Measurements from ENCODE around the gene FILIP1. TPM values are rescaled to one million over a fixed set of nuclear protein-coding genes. Genes with fewer than 3 reads are reported as not detected.

Gene FILIP1
- polyA plus RNA-seq, 2 of the 4 experiments (the other 2 are of a cell fraction), result 2.3 to 15.6 TPM

DNA sequence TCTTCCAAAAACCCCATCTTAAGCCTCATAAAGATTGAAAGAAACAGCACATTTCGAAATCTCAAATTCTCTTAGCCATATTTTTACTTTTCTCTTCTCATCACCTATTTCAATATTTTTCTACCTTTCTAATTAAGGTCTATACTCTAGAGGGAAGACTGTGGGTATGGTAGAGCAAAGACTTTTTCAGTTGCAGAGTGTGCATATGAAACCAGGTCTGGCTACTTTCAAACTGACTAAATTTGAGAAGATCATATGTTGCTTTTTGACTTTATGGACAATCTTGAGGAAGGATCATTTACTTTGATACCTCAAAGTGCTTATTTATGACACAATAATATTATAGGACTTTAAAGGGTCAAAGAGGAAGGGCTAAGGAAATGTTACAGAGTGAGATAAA is 20.7 kb downstream of the FILIP1 start:
- no peak overlapping the region for H3K4me2 ChIP-seq
- no peak overlapping the region for H3K4me3 ChIP-seq
- no peak for TF ChIP-seq HDAC2 (IDR thresholded peaks at IDR 0.05)
- TF ChIP-seq, protein P1, sequence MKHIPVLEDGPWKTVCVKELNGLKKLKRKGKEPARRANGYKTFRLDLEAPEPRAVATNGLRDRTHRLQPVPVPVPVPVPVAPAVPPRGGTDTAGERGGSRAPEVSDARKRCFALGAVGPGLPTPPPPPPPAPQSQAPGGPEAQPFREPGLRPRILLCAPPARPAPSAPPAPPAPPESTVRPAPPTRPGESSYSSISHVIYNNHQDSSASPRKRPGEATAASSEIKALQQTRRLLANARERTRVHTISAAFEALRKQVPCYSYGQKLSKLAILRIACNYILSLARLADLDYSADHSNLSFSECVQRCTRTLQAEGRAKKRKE (CRISPR knock-in tag; IDR thresholded peaks at IDR 0.05; ENCODE audit: low read depth), result no peak
- no peak for TF ChIP-seq CBX2 (IDR thresholded peaks at IDR 0.05; ENCODE audit: borderline replicate concordance, low read depth)
- TF ChIP-seq RAD21 (conservative IDR thresholded peaks at IDR 0.05 in 1 of 2, IDR thresholded peaks at IDR 0.05 in 1 of 2), result no peak
- TF ChIP-seq, protein P2, sequence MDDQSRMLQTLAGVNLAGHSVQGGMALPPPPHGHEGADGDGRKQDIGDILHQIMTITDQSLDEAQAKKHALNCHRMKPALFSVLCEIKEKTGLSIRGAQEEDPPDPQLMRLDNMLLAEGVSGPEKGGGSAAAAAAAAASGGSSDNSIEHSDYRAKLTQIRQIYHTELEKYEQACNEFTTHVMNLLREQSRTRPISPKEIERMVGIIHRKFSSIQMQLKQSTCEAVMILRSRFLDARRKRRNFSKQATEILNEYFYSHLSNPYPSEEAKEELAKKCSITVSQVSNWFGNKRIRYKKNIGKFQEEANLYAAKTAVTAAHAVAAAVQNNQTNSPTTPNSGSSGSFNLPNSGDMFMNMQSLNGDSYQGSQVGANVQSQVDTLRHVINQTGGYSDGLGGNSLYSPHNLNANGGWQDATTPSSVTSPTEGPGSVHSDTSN (IDR thresholded peaks at IDR 0.05), result no peak
- H3K4me1 ChIP-seq, result no peaks in the 10 kb centered on the region
- ChIA-PET POLR2A (no interaction called here), CTCF (interaction anchor here (1.1 kb wide), 1 partner anchor 10 kb away, joined by 3 read pairs; no protein-coding TSS in a partner anchor)
- H3K9me3 ChIP-seq, result peaks cover 9% of the 10 kb centered on the region; the same call in 2 of the 3 replicates
- H3K27ac ChIP-seq, result no peak overlapping the region
- no peak for ATAC-seq
- no peak for DNase-seq (ENCODE audit: low read depth in 1 of 2, low spot score in 1 of 2)
- FAIRE-seq, result no peak
- 68% methylated on average over 1 of the region's 1 CpG for WGBS (ENCODE audit: missing lambda C conversion rate)

DNA sequence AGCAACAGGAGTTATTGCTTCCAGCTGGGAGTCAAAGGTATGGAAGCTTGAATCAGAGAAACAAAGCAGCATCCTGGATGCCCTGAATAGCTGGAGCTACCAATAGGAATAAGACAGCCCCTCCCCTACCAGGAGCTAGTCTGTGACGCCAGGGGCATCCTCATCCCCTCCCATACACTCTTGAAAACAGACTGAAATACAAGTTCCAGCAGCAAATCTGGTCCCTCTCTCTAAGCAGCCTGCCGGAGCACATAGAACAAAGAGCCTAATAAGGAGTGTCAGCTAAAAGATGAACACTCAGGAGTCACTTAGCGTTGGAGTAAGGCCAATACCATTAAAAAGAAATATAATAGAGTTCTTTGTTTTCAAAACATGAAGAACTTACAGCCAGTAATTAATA is 25.6 kb downstream of the FILIP1 start:
- Histone ChIP-seq H3K4me1 (no peaks in the 10 kb centered on the region), H3K9me3 (peaks cover 9% of the 10 kb centered on the region; the same call in 2 of the 3 replicates), H3K4me2 (no peak overlapping the region), H3K4me3 (no peak overlapping the region), H3K27ac (no peak overlapping the region)
- ATAC-seq (no peak), FAIRE-seq (no peak), DNase-seq (ENCODE audit: low read depth in 1 of 2, low spot score in 1 of 2) (no peak)
- TF ChIP-seq, protein P3, sequence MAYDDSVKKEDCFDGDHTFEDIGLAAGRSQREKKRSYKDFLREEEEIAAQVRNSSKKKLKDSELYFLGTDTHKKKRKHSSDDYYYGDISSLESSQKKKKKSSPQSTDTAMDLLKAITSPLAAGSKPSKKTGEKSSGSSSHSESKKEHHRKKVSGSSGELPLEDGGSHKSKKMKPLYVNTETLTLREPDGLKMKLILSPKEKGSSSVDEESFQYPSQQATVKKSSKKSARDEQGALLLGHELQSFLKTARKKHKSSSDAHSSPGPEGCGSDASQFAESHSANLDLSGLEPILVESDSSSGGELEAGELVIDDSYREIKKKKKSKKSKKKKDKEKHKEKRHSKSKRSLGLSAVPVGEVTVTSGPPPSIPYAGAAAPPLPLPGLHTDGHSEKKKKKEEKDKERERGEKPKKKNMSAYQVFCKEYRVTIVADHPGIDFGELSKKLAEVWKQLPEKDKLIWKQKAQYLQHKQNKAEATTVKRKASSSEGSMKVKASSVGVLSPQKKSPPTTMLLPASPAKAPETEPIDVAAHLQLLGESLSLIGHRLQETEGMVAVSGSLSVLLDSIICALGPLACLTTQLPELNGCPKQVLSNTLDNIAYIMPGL (CRISPR knock-in tag; IDR thresholded peaks at IDR 0.05; ENCODE audit: borderline replicate concordance), result no peak
- TF ChIP-seq EHF (CRISPR knock-in tag; IDR thresholded peaks at IDR 0.05) (no peak), FOSL2 (IDR thresholded peaks at IDR 0.05) (no peak), FOSL2 (CRISPR knock-in tag; IDR thresholded peaks at IDR 0.05) (no peak), ZC3H11A (IDR thresholded peaks at IDR 0.05) (no peak), NFE2L2 (conservative IDR thresholded peaks at IDR 0.05; ENCODE audit: low read length) (no peak), SREBF2 (IDR thresholded peaks at IDR 0.05) (no peak), JUNB (IDR thresholded peaks at IDR 0.05) (no peak), TFCP2L1 (CRISPR knock-in tag; IDR thresholded peaks at IDR 0.05) (no peak)
- TF ChIP-seq, protein P2 (IDR thresholded peaks at IDR 0.05), result no peak
- ChIA-PET POLR2A (no interaction called here), CTCF (interaction anchor here (1.2 kb wide), 1 partner anchor 16 kb away, joined by 3 read pairs; no protein-coding TSS in a partner anchor)
- WGBS (ENCODE audit: missing lambda C conversion rate), result 81% methylated on average over 3 of the region's 3 CpGs

DNA sequence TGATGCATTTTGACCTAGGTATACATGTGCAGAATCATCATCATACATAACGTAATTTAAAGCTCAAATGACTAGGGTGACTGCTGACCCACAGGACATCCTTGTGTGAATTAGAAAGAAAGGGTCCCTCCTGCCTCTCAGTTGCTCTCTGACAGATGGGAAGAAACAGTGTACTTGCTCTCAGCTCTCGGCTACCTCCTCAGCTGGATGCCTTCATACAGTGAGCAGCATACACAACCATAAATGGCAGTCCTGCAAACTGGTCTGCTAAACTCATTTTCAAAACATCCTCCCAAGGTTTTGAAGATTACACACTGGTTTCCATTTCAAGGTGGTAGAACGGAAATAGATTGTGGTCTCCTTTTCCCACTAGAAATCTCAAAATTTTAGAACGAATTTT is 26.3 kb downstream of the FILIP1 start:
- H3K4me2 ChIP-seq, result no peak overlapping the region
- TF ChIP-seq TP53 (CRISPR knock-in tag; IDR thresholded peaks at IDR 0.05) (no peak), KDM5A (IDR thresholded peaks at IDR 0.05) (no peak), RFX5 (IDR thresholded peaks at IDR 0.05) (no peak), EHF (CRISPR knock-in tag; IDR thresholded peaks at IDR 0.05) (no peak), ESRRA (IDR thresholded peaks at IDR 0.05; ENCODE audit: borderline replicate concordance, low read length) (no peak), MYC (IDR thresholded peaks at IDR 0.05; ENCODE audit: borderline replicate concordance, low read length) (no peak), ZNF302 (CRISPR knock-in tag; IDR thresholded peaks at IDR 0.05) (no peak), NFE2L2 (conservative IDR thresholded peaks at IDR 0.05; ENCODE audit: low read length) (no peak), CEBPB (IDR thresholded peaks at IDR 0.05) (no peak), CBX8 (IDR thresholded peaks at IDR 0.05) (no peak), GATA3 (IDR thresholded peaks at IDR 0.05; ENCODE audit: borderline replicate concordance) (no peak), FOXS1 (CRISPR knock-in tag; IDR thresholded peaks at IDR 0.05) (no peak), CHD4 (IDR thresholded peaks at IDR 0.05; ENCODE audit: borderline replicate concordance) (no peak), FOSL2 (IDR thresholded peaks at IDR 0.05) (no peak), FOSL2 (CRISPR knock-in tag; IDR thresholded peaks at IDR 0.05) (no peak), JUN (IDR thresholded peaks at IDR 0.05) (no peak), FOSB (CRISPR knock-in tag; IDR thresholded peaks at IDR 0.05) (no peak), BHLHE40 (IDR thresholded peaks at IDR 0.05; ENCODE audit: low read depth, low read length) (no peak), HEYL (CRISPR knock-in tag; IDR thresholded peaks at IDR 0.05) (no peak), HDAC2 (IDR thresholded peaks at IDR 0.05) (no peak)
- TF ChIP-seq, protein P4, sequence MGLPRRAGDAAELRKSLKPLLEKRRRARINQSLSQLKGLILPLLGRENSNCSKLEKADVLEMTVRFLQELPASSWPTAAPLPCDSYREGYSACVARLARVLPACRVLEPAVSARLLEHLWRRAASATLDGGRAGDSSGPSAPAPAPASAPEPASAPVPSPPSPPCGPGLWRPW (IDR thresholded peaks at IDR 0.05), result no peak
- H3K9me3 ChIP-seq, result peaks cover 9% of the 10 kb centered on the region; the same call in 2 of the 3 replicates
- DNase-seq (ENCODE audit: low read depth in 1 of 2, low spot score in 1 of 2) (no peak), ATAC-seq (no peak), FAIRE-seq (no peak)
- CTCF ChIA-PET, result interaction anchor here (1.2 kb wide), 1 partner anchor 17 kb away, joined by 3 read pairs; no protein-coding TSS in a partner anchor
- 86% methylated on average over 4 of the region's 4 CpGs for WGBS (ENCODE audit: missing lambda C conversion rate)
- no peak overlapping the region for H3K27ac ChIP-seq
- H3K4me3 ChIP-seq, result no peak overlapping the region
- no peaks in the 10 kb centered on the region for H3K4me1 ChIP-seq
- POLR2A ChIA-PET, result no interaction called here

Data from A549 (cell line).